Measurements from ENCODE around the gene TANGO2. TPM values are rescaled to one million over a fixed set of nuclear protein-coding genes. Genes with fewer than 3 reads are reported as not detected.

The TANGO2 gene
- total and polyA plus RNA-seq, 9 of the 15 experiments (the other 6 are each of a cell fraction or from before 2014, with no cell fraction given) = 15.5 to 94.9 (median 70.1) TPM

DNA sequence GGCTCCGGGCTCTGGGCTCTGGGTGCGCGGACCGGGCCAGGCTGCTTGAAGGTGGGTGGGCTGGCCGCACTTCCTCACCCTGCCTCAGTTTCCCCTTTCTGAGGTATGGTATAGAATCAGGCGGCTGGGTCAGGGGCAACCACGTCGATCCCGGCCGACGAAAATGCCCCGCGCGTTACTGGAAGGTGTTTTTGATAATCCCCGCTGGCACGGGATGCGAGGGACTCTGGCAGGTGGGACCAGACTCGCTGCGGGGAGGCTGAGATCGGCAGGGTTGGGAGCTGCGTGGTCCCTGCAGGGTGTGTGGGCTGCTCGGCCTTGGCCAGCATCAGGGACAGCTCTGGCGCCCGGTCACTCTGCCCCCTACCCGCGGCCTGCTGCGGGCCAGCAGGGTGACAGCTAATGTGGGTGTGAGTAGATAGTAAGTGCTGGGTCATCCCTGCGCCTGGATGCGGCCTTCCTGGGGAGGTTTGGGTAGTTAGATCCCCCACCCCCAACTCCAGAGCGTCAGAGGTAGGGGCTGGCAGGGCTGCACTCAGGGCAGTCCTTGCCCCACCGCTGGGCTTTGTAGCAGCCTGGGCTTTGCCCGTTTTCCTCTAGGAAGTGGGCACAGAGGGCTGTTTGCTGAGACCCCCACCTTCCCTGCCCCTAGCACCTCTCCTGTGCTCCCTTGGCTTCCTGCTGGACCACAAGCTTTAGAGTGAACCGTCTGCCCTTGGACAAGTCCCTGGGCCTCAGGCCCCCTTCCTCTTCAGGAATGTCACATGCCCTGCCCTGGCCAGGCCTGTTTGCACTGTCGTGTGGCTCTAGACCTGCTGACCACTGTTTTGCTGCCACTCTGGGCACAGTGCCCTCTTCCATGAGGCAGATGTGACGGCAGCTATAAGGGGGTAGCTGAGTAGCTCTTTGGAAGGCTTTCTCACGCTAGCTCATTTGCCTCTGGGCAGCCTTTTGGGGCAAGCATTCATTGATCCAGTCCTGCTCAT, 579 bp downstream of the TANGO2 start (continued):
- TF ChIP-seq FIP1L1 (IDR thresholded peaks at IDR 0.05; ENCODE audit: low read depth, low read length, poor library complexity, severe bottlenecking) (no peak), PHF20 (IDR thresholded peaks at IDR 0.05; ENCODE audit: partially characterized antibody) (no peak), ZNF146 (CRISPR knock-in tag; IDR thresholded peaks at IDR 0.05; ENCODE audit: unreplicated experiment) (no peak), SMAD4 (CRISPR knock-in tag; conservative IDR thresholded peaks at IDR 0.05) (no peak; the same call in 1 of the 2 replicates), WHSC1 (IDR thresholded peaks at IDR 0.05; ENCODE audit: low read length) (peak; percentile 99), CBX1 (IDR thresholded peaks at IDR 0.05; ENCODE audit: low read depth) (no peak), THRAP3 (IDR thresholded peaks at IDR 0.05; ENCODE audit: borderline replicate concordance) (no peak), TEAD1 (CRISPR knock-in tag; IDR thresholded peaks at IDR 0.05) (peak in 1 of 2 experiments; percentile 21; a peak in 1 of 4 replicates), MEIS2 (IDR thresholded peaks at IDR 0.05; ENCODE audit: partially characterized antibody) (no peak), CCAR2 (IDR thresholded peaks at IDR 0.05; ENCODE audit: low read depth, low read length) (no peak), PTRF (tag; IDR thresholded peaks at IDR 0.05) (no peak), ZNF253 (CRISPR knock-in tag; conservative IDR thresholded peaks at IDR 0.05) (peak; percentile 75; the same call in 1 of the 2 replicates), ELK3 (CRISPR knock-in tag; IDR thresholded peaks at IDR 0.05) (peak; percentile 41), BACH1 (tag; IDR thresholded peaks at IDR 0.05) (no peak), CHD1 (IDR thresholded peaks at IDR 0.05; ENCODE audit: low read length) (peak; percentile 100), ZFP36 (IDR thresholded peaks at IDR 0.05; ENCODE audit: low read depth, low read length, partially characterized antibody) (peak; percentile 17), SP2 (IDR thresholded peaks at IDR 0.05; ENCODE audit: extremely low read depth, low read depth, low read length, poor library complexity, severe bottlenecking) (no peak), NCOA4 (IDR thresholded peaks at IDR 0.05; ENCODE audit: partially characterized antibody) (no peak), ZNF764 (CRISPR knock-in tag; IDR thresholded peaks at IDR 0.05; ENCODE audit: low read depth) (peak; percentile 91)
- TF ChIP-seq, protein P1, sequence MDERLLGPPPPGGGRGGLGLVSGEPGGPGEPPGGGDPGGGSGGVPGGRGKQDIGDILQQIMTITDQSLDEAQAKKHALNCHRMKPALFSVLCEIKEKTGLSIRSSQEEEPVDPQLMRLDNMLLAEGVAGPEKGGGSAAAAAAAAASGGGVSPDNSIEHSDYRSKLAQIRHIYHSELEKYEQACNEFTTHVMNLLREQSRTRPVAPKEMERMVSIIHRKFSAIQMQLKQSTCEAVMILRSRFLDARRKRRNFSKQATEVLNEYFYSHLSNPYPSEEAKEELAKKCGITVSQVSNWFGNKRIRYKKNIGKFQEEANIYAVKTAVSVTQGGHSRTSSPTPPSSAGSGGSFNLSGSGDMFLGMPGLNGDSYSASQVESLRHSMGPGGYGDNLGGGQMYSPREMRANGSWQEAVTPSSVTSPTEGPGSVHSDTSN (CRISPR knock-in tag; IDR thresholded peaks at IDR 0.05; ENCODE audit: low read depth) = no peak
- TF ChIP-seq, protein P1 (tag; conservative IDR thresholded peaks at IDR 0.05; ENCODE audit: low read depth) = peak; percentile 52
- TF ChIP-seq, protein P2, sequence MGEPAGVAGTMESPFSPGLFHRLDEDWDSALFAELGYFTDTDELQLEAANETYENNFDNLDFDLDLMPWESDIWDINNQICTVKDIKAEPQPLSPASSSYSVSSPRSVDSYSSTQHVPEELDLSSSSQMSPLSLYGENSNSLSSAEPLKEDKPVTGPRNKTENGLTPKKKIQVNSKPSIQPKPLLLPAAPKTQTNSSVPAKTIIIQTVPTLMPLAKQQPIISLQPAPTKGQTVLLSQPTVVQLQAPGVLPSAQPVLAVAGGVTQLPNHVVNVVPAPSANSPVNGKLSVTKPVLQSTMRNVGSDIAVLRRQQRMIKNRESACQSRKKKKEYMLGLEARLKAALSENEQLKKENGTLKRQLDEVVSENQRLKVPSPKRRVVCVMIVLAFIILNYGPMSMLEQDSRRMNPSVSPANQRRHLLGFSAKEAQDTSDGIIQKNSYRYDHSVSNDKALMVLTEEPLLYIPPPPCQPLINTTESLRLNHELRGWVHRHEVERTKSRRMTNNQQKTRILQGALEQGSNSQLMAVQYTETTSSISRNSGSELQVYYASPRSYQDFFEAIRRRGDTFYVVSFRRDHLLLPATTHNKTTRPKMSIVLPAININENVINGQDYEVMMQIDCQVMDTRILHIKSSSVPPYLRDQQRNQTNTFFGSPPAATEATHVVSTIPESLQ (CRISPR knock-in tag; IDR thresholded peaks at IDR 0.05) = no peak

Measured in K562 (cell line).